Ramos (cell line): Measurements from ENCODE around the gene ARHGAP36.

ENCODE experiments used
- in situ Hi-C: fragments of 300-500 bp; cut with MboI; formaldehyde crosslinking; loops from one replicate; pipeline ENCODE4 v1.14.3; 2022; ENCODE audit warnings: low sequenced_read_pairs; ENCODE audit not compliant: unreplicated experiment

ARHGAP36 gene

DNA sequence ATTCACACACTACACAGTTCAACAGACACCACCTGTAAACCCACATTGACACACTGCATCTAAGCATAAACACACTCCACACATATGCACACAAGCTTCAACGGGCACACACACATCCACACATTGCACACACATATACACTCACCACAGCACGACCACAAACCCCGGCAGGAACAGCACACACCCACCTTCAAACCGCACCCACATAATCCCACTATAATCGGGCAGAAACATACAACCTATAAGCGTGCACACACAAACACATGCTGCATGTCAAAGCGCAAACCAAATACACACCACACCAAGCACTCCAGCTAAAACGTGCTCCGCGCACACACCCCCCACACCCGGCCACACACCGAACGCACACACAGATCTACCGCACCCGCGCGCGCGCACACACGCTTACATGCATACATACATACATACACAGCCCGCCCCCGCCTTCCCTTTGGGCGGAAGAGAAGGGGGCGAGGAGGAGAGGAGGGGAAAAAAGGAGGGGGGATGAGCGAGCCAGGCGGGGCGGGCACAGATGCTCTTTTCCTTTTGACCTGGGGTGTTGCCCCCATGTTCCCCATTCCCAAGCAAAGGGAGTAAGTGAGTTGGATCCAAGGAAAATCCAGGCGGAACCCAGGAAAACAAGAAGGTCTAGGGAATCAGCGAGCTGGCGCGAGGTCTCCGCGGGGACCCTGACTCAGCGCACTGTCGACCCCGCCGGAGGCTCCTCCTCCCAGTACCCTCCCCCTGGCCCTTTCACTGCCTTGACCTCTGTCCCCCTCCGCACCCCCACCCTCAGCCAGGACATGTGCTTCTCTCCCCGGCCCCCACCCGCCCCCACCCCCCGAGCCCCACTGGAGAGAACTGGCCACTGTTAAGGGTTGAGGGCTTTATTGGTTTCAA is 9.9 kb downstream of the ARHGAP36 start:
- in situ Hi-C loops, result no loop called here

DNA sequence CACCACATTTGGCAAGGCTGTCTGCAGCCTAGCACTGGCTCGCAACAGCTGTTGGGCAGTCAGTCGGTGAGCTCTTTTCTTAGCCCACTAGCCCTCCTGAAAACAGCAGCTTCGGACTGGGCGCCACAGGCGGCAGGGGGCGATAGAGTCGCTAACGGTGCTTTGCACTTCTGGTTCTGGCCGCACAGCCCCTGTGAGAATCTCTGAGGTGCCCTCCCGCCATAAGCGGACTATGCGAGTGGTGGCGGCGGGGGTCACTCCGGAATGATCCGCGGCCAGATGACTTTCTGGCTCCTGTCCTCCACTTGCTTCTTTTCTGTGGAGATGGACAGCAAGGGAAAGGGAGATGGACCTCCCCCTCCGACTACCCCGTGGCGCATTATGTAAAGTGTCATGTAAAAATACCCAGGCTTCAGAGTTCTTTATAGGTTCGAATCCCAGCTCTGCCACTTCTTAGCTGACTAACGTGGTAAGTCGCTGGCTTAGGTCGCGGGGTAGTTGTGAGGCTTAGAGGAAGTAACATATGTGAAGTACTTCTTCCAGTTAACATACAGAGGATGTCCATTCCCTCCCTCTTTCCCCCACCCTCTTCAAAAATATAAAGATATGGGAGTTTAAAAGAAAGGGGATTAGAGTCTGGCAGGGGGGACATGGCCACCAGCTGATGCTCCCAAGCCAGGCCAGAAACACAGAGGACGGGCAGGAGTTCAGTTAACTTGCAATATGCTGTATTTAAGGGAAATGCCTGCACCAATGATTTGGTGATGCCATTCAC is 11.0 kb downstream of the ARHGAP36 start:
- in situ Hi-C loops, result no loop called here

DNA sequence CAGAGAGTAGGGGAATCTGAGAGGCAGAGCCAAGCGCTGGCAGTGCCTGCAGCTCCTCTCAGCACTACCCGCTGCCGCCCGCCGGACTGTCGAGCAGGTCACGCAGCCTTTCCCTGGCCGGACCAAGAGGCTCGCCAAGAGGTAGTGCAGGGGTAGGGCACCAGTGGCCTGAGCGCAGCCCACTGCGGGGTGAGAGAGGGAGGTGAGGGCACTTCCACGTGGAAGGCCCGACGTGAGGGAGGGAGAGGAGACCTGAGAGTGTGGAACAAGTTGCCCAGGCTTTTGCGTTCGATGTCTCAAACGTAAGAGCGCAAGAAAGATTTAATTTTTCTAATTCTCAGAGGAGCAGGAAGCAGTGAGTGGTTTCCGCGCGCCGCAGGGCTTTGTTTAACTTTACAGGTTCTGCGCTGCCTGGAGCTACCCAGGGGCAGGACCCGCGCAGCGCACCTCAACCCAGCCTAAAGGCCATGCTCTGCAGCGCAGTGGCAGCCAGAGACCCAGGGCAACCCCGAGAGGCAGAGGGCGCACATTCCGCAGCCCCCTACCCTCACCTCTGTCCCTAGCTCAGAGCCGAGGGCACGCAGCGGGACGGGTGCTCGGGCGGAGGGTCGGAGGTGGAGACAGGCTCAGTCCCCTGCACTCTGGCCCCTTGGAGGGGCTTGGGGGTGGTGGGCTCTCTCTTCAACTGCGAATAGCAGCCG is 14.9 kb downstream of the ARHGAP36 start:
- in situ Hi-C loops, result no loop called here

DNA sequence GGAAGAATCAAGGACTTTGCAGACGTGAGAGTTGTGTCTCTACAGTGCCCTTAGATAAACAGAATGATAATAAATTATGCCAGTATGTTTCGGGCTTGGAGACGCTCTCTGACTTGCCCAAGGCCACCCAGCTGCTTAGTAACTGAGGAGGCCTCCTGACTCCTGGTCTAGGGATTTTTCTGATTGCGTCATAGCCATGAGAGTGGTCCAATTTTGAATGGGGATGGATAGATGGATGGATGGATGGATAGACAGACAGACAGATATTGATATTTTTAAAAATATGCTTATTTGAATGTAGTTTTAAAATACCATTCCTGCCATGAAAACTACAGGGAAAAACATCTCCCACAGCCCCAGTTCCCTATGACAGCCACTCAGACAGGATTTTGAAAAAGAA is 15.5 kb downstream of the ARHGAP36 start:
- in situ Hi-C loops, result no loop called here

DNA sequence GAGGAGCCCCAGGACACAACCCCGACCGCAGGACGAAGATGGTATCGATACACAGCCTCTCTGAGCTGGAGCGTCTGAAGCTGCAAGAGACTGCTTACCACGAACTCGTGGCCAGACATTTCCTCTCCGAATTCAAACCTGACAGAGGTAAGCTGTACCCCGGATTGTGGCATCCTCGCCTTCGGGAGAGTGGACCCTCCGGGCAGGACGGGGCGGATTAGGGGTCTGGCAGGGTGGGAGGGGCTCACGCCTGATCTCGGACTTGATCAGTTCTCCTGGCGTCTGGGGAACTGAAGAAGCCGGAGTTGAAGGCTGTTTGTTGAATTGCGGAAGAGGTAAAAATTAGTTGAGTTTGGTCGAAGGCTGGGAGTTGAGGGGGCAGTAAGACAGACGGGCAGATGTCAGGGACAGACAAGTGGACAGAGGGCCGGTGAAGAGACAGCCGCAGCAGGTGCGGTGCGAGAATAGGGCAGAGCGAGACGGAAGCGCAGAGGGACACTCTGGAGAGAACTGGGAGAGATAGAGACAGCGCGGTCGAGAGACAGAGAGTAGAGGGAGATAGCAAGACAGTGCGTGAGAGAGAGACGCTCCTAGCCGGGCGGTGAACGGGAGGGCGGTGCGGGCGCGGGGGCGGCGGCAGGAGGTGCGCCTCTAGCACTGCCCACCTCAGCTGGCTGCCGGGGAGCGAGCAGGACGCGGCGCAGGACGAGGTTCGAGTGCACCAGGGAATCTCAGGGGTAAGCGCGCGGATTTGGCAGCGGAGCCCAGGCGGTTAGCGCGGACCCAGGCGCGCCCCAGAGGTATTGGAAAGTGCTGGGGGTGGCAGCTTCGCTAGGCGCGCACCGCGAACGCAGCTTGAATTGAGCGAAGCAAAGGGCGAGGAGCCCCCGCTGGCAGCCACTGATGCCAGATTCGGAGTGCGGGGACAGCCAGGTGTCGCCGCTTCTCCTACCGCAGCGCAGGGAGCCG is 23.9 kb downstream of the ARHGAP36 start:
- in situ Hi-C loops, result no loop called here

DNA sequence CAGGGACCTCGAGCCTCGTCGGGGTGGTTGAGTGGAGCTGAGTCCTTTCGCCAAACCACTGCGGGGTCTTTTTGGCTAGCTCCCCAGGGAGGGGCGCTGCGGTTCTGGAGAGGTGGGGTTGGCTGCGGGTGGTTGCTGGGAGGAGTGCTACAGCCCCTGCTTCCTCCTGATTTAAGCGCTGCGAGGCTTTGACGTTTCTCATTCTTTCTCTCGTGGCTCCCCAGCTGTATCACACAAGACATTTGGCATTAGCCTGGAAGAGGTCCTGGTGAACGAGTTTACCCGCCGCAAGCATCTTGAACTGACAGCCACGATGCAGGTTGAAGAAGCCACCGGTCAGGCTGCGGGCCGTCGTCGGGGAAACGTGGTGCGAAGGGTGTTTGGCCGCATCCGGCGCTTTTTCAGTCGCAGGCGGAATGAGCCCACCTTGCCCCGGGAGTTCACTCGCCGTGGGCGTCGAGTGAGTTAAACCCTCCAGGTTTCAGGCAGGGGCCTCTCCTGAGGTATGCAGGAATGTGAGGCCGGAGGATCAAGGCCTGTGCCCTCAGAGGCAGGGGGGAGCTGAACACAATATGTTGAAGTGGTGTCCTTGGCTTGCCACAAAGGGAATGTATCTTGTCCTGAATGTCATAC is 25.5 kb downstream of the ARHGAP36 start:
- in situ Hi-C loops, result no loop called here

DNA sequence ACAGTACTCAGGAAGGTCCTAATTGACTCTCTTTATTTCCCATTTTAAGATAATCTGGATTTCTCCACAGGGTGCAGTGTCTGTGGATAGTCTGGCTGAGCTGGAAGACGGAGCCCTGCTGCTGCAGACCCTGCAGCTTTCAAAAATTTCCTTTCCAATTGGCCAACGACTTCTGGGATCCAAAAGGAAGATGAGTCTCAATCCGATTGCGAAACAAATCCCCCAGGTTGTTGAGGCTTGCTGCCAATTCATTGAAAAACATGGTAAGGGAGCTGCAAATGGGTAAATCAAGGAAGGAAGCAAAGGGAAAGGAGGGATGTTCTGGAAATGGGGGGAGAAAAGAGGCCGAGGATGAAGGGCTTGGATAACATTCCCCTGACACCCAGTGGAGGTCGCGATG is 26.0 kb downstream of the ARHGAP36 start:
- in situ Hi-C loops, result no loop called here

DNA sequence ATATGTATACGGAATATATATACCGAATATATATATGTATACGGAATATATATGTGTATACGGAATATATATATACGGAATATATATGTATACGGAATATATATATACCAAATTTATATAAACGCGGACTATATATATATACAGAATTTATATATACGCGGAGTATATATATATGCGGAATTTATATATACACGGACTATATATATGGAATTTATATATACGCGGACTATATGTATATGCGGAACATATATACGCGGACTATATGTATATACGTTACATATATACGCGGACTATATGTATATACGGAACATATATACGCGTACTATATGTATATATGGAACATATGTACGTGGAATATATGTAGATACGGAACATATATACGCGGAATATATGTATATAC is 78.6 kb downstream of the ARHGAP36 start:
- in situ Hi-C loops, result no loop called here

DNA sequence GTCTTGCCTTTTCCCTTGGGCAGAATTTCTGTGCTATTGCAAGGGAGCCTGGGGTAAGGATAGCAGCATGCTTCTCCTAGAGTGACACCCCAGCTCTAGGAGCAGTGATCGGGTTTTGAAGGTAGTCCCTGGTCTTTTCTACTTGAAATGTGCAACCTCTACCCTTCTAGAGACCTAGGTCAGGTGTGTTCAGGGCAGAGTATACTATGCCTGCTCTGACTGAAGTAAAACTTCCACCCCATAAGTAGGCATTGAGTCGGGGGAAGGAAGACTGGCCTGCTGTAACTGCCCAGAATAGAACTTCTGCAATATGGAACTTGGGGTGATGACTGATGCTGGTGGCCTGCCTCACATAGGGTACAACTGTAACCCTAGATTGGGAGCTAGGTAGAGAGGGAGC is 80.9 kb downstream of the ARHGAP36 start:
- in situ Hi-C loops, result no loop called here
